Body of pancreas (tissue), 4 donors: ENCODE results near the gene NCCRP1. TPM values are rescaled to one million over a fixed set of nuclear protein-coding genes. Genes with fewer than 3 reads are reported as not detected.

Source experiments
- ATAC-seq: fragments of 150-250 bp; one replicate; pipeline ENCODE4 v1.9.1; 2016
- DNase-seq, 4 donors: peaks; one replicate each; pipeline ENCODE4 v3.0.0-alpha.2; 2019
- H3K27ac ChIP-seq, 4 donors: fragments of 200-600 bp; sonication (generic); 1 replicate in 3 of 4; 2 replicates in 1 of 4; pipeline versions ENCODE4 v1.5.1 to v1.6.1; 2016 to 2019; ENCODE audit warnings: mild to moderate bottlenecking in 1 of 4, mixed read lengths in 1 of 4, moderate library complexity in 1 of 4
- H3K27me3 ChIP-seq, 2 donors: fragments of 200-600 bp; sonication (generic); one replicate each; pipeline ENCODE4 v1.6.0; 2016; ENCODE audit warnings: mild to moderate bottlenecking in 1 of 2
- H3K36me3 ChIP-seq, 2 donors: fragments of 200-600 bp; sonication (generic); replicated peaks in 1 of 2; 2 replicates each; pipeline ENCODE4 v1.5.1; 2016; ENCODE audit warnings: low read depth in 2 of 2; ENCODE audit not compliant: insufficient read depth in 1 of 2
- H3K4me1 ChIP-seq: fragments of 200-600 bp; sonication (generic); one replicate; pipeline ENCODE4 v1.6.0; 2016
- H3K4me3 ChIP-seq, 2 donors: fragments of 200-600 bp; sonication (generic); 1 replicate in 1 of 2; 2 replicates in 1 of 2; pipeline ENCODE4 v1.5.1; 2016 to 2019
- H3K9me3 ChIP-seq, 3 donors: fragments of 200-600 bp; sonication (generic); 1 replicate in 2 of 3; 2 replicates in 1 of 3; pipeline ENCODE4 v1.5.1; 2016
- CTCF ChIP-seq, 7 experiments: fragments of 450-650 bp in 4 of 7; fragments of 200-600 bp in 3 of 7; sonication (generic) in 3 of 7; IDR thresholded peaks; one replicate each; pipeline ENCODE4 v1.5.1; 2016 to 2019; ENCODE audit warnings: antibody characterized with exemption in 7 of 7
- POLR2A ChIP-seq, 3 donors: fragments of 450-650 bp; IDR thresholded peaks; one replicate each; pipeline ENCODE4 v1.6.1; 2016; ENCODE audit warnings: antibody characterized with exemption in 3 of 3, mild to moderate bottlenecking in 2 of 3
- WGBS, 2 donors: methylation state at CpG; one replicate each; pipeline ENCODE4 v1.1.5; 2017; 5-methylcytosine and 5-hydroxymethylcytosine counted together
- intact Hi-C: fragments of 100-400 bp; cut with DNase I; formaldehyde crosslinking; loops from one replicate; pipeline ENCODE4 v1.15.1; 2023
- total RNA-seq, 2 donors: library from RNA; depleted of rRNA; stranded (reverse); fragments of >200 nt; gene quantifications; one replicate each; pipeline ENCODE4 v1.1.0, GENCODE V29; 2016

NCCRP1 gene
- total RNA-seq, 2 donors from 2014 or later, result 0.66 to 7.8 TPM

- H3K36me3 ChIP-seq, result no peaks in the 10 kb centered on the region
- intact Hi-C loops, result no loop called here
- no peak for ATAC-seq
- 77 to 82% methylated on average over 7 to 8 of the region's 12 CpGs for WGBS, 2 donors
- TF ChIP-seq POLR2A (IDR thresholded peaks at IDR 0.05) (no peak), CTCF (IDR thresholded peaks at IDR 0.05) (no peak)
- no peaks in the 10 kb centered on the region for H3K27me3 ChIP-seq
- peaks cover 15% of the 10 kb centered on the region for H3K4me1 ChIP-seq
- no peak overlapping the region for H3K27ac ChIP-seq
- DNase-seq, result no peak
- H3K4me3 ChIP-seq, result no peak overlapping the region
- no peaks in the 10 kb centered on the region for H3K9me3 ChIP-seq
Measured at GRCh38 chr19:39236527-39236926, 39.8 kb downstream of the NCCRP1 start.

GRCh38 chr19:39237200-39238184, 40.7 kb downstream of the NCCRP1 start:
- peak; percentile 99 for ATAC-seq
- 32 to 62% methylated on average over 9 to 22 of the region's 22 CpGs for WGBS, 2 donors

GRCh38 chr19:39238209-39238608, 41.4 kb downstream of the NCCRP1 start:
- DNase-seq (no peak), ATAC-seq (no peak)
- no peak for TF ChIP-seq CTCF (IDR thresholded peaks at IDR 0.05)
- no peak for TF ChIP-seq POLR2A (IDR thresholded peaks at IDR 0.05)
- Histone ChIP-seq H3K27me3 (no peaks in the 10 kb centered on the region), H3K36me3 (no peaks in the 10 kb centered on the region), H3K4me3 (no peak overlapping the region), H3K4me1 (peaks cover 15% of the 10 kb centered on the region), H3K9me3 (no peaks in the 10 kb centered on the region), H3K27ac (peak overlapping the region; percentile 48 to 84 (median 76))
- WGBS, 2 donors, result 78 to 85% methylated on average over 6 of the region's 6 CpGs
- intact Hi-C loops, result no loop called here

More at GRCh38 chr19:39237200-39238184, 40.7 kb downstream of the NCCRP1 start:
- peak; percentile 8 to 62 (median 57) for TF ChIP-seq POLR2A (IDR thresholded peaks at IDR 0.05)
- TF ChIP-seq CTCF (IDR thresholded peaks at IDR 0.05), result no peak
- Histone ChIP-seq H3K4me1 (peaks cover 15% of the 10 kb centered on the region), H3K4me3 (no peak overlapping the region), H3K27me3 (no peaks in the 10 kb centered on the region), H3K9me3 (no peaks in the 10 kb centered on the region), H3K36me3 (no peaks in the 10 kb centered on the region), H3K27ac (peak overlapping the region; percentile 48 to 84 (median 76))
- intact Hi-C loops, result no loop called here
- DNase-seq, result peak; percentile 92 to 96 (median 95)

- H3K27me3 ChIP-seq, result no peaks in the 10 kb centered on the region
- intact Hi-C loops, result no loop called here
- DNase-seq (no peak), ATAC-seq (no peak)
- peaks cover 15% of the 10 kb centered on the region for H3K4me1 ChIP-seq
- H3K36me3 ChIP-seq, result no peaks in the 10 kb centered on the region
- H3K9me3 ChIP-seq, result no peaks in the 10 kb centered on the region
- no peak overlapping the region for H3K4me3 ChIP-seq
- TF ChIP-seq POLR2A (IDR thresholded peaks at IDR 0.05) (no peak), CTCF (IDR thresholded peaks at IDR 0.05) (no peak)
- 90 to 91% methylated on average over 6 of the region's 6 CpGs for WGBS, 2 donors
- H3K27ac ChIP-seq, result no peak overlapping the region
Measured at GRCh38 chr19:39238944-39239343, 42.2 kb downstream of the NCCRP1 start.
